ENCODE data around the gene GALC.

GALC gene

GRCh38 chr14:88005978-88006851, 13.2 kb upstream of the GALC start:
- peak; percentile 88 for DNase-seq

- DNase-seq: peak; percentile 83
These were observed 12.1 kb upstream of the GALC start, which contains the start of gene GPR65 for GRCh38 chr14:88005050-88005481. GPR65 (plus strand) TSS chr14:88005135; CDS start chr14:88010848, 5,713 bp downstream.

- DNase-seq: no peak
These were observed 11.6 kb upstream of the GALC start for GRCh38 chr14:88004506-88005036.

DNA sequence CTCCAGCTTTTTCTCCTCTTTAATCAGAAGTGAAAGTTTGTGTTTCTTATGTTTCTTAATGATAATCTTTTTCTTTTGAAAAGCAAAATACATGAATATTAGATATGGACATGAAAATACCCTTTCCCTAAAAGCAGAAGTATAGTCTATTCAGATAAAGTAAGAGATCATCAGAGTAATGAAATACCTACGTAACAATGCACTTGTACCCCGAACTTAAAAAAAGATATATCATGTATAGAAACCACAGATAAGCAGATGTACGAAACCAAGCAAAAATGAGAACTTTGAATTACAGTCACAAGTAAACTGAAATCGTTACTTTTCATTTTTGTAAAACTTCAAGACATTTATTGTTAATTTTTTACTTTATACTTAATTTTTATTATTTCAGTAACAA, 10.4 kb upstream of the GALC start:
- no peak for DNase-seq

GRCh38 chr14:88002421-88003075, 9.6 kb upstream of the GALC start:
- no peak for DNase-seq

GRCh38 chr14:87999277-87999676, 6.3 kb upstream of the GALC start:
- no peak for DNase-seq

DNA sequence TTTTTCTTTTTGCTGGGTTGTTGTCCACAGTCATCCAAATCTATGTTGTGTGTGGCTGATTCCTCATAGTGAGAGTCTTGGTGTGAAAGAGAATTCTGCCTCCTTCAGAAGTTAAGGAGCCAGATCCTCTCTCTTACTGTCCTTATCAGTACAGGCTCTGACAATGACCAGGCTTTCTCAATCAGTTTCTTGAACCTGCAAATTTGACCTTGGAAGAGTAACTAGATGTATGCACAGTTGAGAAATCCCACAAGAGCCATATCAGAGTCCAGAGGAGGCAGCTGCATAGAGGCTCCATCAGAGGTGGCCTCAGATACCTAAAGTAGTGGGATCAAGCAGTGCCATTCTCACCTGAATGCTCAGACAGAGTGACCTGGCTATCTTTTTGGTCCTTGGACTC, 5.5 kb upstream of the GALC start:
- no peak for DNase-seq

- DNase-seq: no peak
These were observed 3.3 kb upstream of the GALC start for GRCh38 chr14:87996291-87996592.

DNA sequence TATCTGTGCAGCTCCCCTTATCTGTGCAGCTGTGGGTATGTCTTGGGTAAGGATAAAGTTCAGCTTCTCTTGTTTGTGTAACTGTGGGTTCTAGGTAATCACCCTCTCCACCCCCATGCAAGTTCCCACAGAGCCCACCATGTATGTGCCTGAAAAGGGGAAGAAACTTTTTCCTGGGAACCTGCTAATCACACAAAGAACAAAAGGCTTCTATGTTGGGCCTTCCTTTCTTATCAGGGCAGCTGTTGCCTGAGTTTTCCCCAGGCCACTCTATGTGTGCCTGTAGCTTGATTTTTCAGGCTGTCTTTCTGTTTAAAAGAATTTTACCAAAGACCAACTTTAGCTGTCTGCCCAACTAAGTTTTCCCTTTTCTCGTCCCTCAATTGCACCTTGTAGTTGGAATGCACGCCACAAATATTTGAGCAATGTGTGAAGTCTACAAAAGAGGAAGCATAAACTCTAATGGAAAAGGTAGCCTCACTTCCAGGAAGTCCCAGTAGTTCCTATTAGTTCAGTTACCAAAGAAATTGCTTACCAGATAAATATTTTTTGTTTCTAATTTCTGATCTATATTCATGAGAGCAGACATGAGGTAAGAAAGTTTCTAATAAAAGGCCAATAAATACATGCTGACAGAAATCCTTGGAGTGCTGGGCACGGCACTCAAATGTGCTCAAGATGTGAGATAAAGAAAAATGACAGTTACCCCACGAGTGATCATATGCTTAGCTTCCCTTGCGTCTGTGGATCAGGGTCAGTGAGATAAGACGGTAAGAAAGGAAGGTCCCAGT, 2.7 kb upstream of the GALC start:
- DNase-seq: no peak

- DNase-seq: peak; percentile 80
These were observed 2.0 kb upstream of the GALC start for GRCh38 chr14:87994974-87995373.

- no peak for DNase-seq
These were observed 650 bp downstream of the GALC start for GRCh38 chr14:87992346-87992717.

GRCh38 chr14:87990682-87991081, 2.3 kb downstream of the GALC start:
- no peak for DNase-seq

DNA sequence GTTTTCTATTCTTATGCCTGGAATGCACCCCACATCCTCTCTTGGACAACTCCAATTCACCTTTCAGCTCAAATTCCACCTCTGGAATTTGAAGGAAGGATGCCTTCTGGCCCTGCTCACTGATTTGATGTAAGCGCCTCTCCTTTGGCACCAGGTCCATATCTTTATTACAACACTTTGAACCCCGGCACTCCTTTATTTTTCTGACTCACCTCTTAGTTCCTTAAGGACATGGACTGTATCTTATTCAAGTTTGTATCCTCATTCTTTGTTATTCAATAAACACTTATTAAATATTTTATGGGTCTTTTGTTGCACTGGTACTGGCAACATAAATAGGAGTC, 3.1 kb downstream of the GALC start:
- DNase-seq: no peak

GRCh38 chr14:87989221-87989955, 3.6 kb downstream of the GALC start:
- DNase-seq: no peak

GRCh38 chr14:87979689-87980088, 13.3 kb downstream of the GALC start:
- DNase-seq: no peak

DNA sequence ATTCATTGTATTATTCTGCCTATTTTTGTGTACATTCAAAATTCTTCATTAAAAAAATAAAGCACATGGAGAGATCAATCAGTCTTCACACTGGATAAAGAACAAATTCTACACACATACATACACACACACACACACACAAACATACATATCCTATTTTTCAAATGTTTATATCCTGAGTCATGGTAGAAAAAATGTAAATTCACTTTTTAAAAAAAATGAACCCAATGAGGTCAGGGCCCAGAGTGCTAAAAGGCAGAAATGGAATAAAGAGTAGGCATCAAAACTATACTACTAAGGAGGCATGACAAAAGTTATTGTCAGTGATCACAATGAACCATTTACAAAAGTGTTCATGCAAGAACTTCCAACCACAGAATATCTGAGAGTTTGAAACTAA, 17.3 kb downstream of the GALC start:
- DNase-seq: no peak

- DNase-seq: no peak
These were observed 22.0 kb downstream of the GALC start for GRCh38 chr14:87971010-87971409.

- no peak for DNase-seq
These were observed 25.5 kb downstream of the GALC start for GRCh38 chr14:87967496-87967895.

DNA sequence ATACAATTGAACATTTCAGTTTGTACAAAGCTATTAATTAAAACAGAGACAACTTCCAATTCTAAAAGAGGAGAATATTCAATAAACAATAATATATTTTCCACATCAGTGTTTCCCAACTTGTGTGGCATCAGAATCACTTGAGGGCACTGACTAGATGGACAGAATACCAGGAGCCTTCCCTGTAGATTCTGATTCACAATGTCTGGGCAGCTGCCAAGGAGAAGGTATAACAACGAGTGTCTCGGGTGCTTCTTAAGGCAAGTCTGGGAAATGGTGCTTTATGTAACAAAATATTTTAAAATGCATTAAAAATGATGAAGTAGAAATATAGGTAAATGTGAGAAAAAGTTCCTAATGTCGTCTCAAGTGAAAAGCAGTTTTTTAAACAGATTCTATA, 26.2 kb downstream of the GALC start:
- DNase-seq: no peak

DNA sequence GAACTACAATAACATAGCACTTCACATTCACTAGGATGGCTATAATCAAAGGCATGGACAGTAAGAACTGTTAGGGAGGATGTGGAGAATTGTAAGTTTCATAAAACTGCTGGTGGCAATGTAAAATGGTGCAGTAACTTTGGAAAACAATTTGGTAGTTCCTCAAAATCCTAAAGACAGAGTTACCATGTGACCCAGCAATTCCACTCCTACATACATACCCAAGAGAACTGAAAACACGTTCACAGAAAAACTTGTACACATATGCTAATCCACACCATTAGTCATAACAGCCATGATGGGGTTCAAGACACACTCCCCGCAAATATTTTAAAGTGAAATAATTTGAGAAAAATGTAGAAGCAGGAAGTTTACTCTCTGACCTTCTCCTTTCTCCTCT, 31.7 kb downstream of the GALC start:
- DNase-seq: no peak

GRCh38 chr14:87960013-87960787, 32.8 kb downstream of the GALC start:
- no peak for DNase-seq

GRCh38 chr14:87955501-87955900, 37.5 kb downstream of the GALC start:
- no peak for DNase-seq
